BLaER1 (cell line): ENCODE data around the gene STPG4.
A peak's percentile ranks its signal among the peaks of the same experiment; 100 is the strongest.
"Not testable (repeated sequence)": the region's sequence is repeated elsewhere in the genome, so short reads cannot be mapped to it uniquely, and the experiment has no call there.

Experiments
- H3K27ac ChIP-seq: shearing (Covaris generic); formaldehyde crosslinking; 2 replicates; pipeline ENCODE4 v1.8.1; 2022
- H3K27me3 ChIP-seq: shearing (Covaris generic); formaldehyde crosslinking; 2 replicates; pipeline ENCODE4 v1.8.1; 2022
- H3K36me3 ChIP-seq: shearing (Covaris generic); formaldehyde crosslinking; 2 replicates; pipeline ENCODE4 v1.8.1; 2022
- H3K4me1 ChIP-seq: shearing (Covaris generic); formaldehyde crosslinking; 2 replicates; pipeline ENCODE4 v1.8.1; 2022
- H3K4me2 ChIP-seq: shearing (Covaris generic); formaldehyde crosslinking; 2 replicates; pipeline ENCODE4 v1.8.1; 2022
- H3K4me3 ChIP-seq: shearing (Covaris generic); formaldehyde crosslinking; 2 replicates; pipeline ENCODE4 v1.8.1; 2022
- H3K9ac ChIP-seq: shearing (Covaris generic); formaldehyde crosslinking; 2 replicates; pipeline ENCODE4 v1.8.1; 2022
- H3K9me3 ChIP-seq: shearing (Covaris generic); formaldehyde crosslinking; 2 replicates; pipeline ENCODE4 v1.8.1; 2022
- H4K20me1 ChIP-seq: shearing (Covaris generic); formaldehyde crosslinking; 2 replicates; pipeline ENCODE4 v1.8.1; 2022
- Cebpa-rat ChIP-seq: shearing (Covaris generic); IDR thresholded peaks from 2 replicates; pipeline ENCODE4 v1.8.1; 2022

Gene STPG4

GRCh38 chr2:47133046-47133445 lies 22.1 kb downstream of the STPG4 start:
- H3K9ac ChIP-seq: no peak overlapping the region
- no peaks in the 10 kb centered on the region for H3K36me3 ChIP-seq
- H4K20me1 ChIP-seq: no peaks in the 10 kb centered on the region
- no peak overlapping the region for H3K27ac ChIP-seq
- no peak for TF ChIP-seq Cebpa-rat
- no peaks in the 10 kb centered on the region for H3K27me3 ChIP-seq
- no peak overlapping the region for H3K4me3 ChIP-seq
- no peaks in the 10 kb centered on the region for H3K4me1 ChIP-seq
- peaks cover 18% of the 10 kb centered on the region for H3K9me3 ChIP-seq
- no peak overlapping the region for H3K4me2 ChIP-seq

DNA sequence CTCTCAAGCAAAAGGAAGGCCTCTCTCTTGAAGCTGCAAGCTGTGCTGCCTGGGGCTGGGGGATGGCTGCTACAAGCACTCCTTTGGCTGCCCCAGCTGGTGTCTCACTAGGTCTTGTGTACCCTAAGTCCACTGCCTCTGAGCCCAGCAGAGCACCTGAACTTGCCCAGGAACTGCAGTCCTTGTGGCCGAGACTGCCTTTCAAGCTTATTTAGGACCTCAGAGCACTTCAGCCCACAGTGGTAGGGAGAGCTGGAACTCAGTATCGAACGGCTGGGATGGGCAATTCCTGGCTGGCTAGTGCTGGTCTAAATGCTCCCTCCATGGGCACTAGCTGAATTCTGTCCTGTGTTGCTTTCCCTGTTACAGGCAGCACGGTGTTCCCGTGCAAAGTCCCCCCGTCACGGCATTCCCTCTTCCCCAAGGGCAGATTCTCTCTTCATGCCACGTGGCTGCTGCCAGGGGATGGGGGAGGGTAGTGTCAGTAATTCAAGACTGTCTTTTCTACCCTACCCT lies 25.9 kb downstream of the STPG4 start:
- no peak overlapping the region for H3K4me3 ChIP-seq
- H3K27me3 ChIP-seq: no peaks in the 10 kb centered on the region
- H3K36me3 ChIP-seq: no peaks in the 10 kb centered on the region
- H3K27ac ChIP-seq: no peak overlapping the region
- no peaks in the 10 kb centered on the region for H3K4me1 ChIP-seq
- H3K4me2 ChIP-seq: no peak overlapping the region
- H3K9ac ChIP-seq: no peak overlapping the region
- H4K20me1 ChIP-seq: no peaks in the 10 kb centered on the region
- H3K9me3 ChIP-seq: peaks cover 14% of the 10 kb centered on the region
- TF ChIP-seq Cebpa-rat: no peak

DNA sequence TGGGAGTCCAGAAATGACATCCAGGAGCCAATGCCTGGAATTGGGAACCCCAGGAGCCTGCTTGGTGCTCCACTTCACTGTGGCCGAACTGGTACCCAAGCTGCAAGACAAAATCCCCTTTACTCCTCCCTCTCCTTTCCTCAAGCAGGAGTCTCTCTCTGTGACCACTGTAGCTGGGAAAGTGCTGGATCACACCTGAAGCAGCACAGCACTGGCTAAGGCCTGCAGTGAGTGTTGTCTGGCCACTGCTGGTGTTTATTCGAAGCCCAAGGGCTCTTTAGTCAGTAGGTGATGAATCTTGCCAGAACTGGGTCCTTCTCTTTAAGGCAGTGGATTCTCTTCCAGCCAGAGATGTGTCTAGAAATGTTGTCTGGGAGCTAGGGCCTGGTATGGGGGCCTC lies 26.4 kb downstream of the STPG4 start:
- no peak for TF ChIP-seq Cebpa-rat

DNA sequence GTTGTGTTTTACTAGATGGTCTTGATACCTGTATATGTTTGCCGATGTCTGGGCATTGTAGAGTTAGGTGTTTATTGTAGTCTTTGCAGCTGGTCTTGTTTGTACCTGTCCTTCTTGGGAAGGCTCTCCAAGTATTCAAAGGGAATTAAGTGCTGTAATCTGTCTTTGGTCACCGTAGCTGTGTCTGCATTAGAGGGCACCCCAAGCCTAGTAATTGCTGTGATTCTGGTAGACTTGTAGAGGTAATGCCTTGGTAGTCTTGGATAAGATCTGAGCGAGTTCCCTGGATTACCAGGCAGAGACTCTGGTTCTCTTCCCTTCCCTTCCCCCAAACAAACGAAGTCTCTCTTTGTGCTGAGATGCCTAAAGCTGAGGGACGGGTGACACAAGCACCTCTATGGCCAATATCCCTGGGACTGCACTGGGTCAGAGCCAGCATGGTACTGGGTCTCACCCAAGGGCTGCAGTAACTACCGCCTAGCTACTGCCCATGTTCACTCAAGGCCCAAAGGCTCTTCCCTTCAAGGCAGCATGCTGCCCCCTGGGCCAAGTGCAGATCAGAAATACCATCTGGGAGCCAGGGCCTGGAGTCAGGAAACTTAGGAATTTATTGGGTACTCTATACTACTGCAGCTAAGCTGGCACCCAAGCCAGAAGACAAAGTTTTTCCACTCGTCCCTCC lies 27.1 kb downstream of the STPG4 start:
- TF ChIP-seq Cebpa-rat: no peak
- Histone ChIP-seq H3K36me3 (no peaks in the 10 kb centered on the region), H3K9ac (no peak overlapping the region), H3K27me3 (no peaks in the 10 kb centered on the region), H3K9me3 (peaks cover 14% of the 10 kb centered on the region; the same call in 1 of the 2 replicates), H3K4me2 (no peak overlapping the region), H3K4me3 (no peak overlapping the region), H3K4me1 (no peaks in the 10 kb centered on the region), H4K20me1 (no peaks in the 10 kb centered on the region), H3K27ac (no peak overlapping the region)

More for the DNA sequence above, 26.4 kb downstream of the STPG4 start:
- Histone ChIP-seq H3K27ac (no peak overlapping the region), H3K27me3 (no peaks in the 10 kb centered on the region), H4K20me1 (no peaks in the 10 kb centered on the region), H3K9me3 (peaks cover 14% of the 10 kb centered on the region; the same call in 1 of the 2 replicates), H3K36me3 (no peaks in the 10 kb centered on the region), H3K9ac (no peak overlapping the region), H3K4me1 (no peaks in the 10 kb centered on the region), H3K4me2 (no peak overlapping the region), H3K4me3 (no peak overlapping the region)

- Histone ChIP-seq H3K4me2 (no peak overlapping the region), H3K9me3 (peaks cover 14% of the 10 kb centered on the region; the same call in 1 of the 2 replicates), H3K27ac (no peak overlapping the region), H4K20me1 (no peaks in the 10 kb centered on the region), H3K36me3 (no peaks in the 10 kb centered on the region), H3K4me1 (peaks cover 2% of the 10 kb centered on the region), H3K27me3 (no peaks in the 10 kb centered on the region), H3K9ac (no peak overlapping the region), H3K4me3 (no peak overlapping the region)
- no peak for TF ChIP-seq Cebpa-rat
Measured at GRCh38 chr2:47126783-47127182, 28.3 kb downstream of the STPG4 start.

DNA sequence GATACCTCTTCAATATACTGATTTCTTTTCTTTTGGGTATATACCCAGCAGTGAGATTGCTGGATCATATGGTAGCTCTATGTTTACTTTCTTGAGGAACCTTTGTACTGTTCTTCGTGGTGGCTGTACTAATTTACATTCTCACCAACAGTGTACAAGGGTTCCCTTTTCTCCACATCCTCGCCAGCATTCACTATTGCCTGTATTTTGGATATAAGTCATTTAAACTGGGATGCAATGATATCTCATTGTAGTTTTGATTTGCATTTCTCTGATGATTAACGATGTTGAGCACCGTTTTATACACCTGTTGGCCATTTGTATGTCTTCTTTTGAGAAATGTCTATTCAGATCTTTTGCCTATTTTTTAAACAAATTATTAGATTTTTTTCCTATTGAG lies 30.4 kb downstream of the STPG4 start:
- peaks cover 14% of the 10 kb centered on the region; the same call in 1 of the 2 replicates for H3K9me3 ChIP-seq
- H3K36me3 ChIP-seq, H3K27me3 ChIP-seq, H4K20me1 ChIP-seq, H3K4me3 ChIP-seq, H3K27ac ChIP-seq, H3K4me2 ChIP-seq, H3K9ac ChIP-seq: not testable (repeated sequence)
- peaks cover 20% of the 10 kb centered on the region for H3K4me1 ChIP-seq

GRCh38 chr2:47120424-47120823 lies 34.7 kb downstream of the STPG4 start:
- H3K27me3 ChIP-seq, H3K36me3 ChIP-seq, H3K9me3 ChIP-seq, H4K20me1 ChIP-seq, H3K4me3 ChIP-seq: not testable (repeated sequence)
- Histone ChIP-seq H3K4me2 (peak overlapping the region; percentile 88), H3K9ac (peak overlapping the region; percentile 46; the same call in 1 of the 2 replicates), H3K27ac (0 out of 2 replicates have a peak overlapping the region, but pooled peaks have one; percentile 27), H3K4me1 (peaks cover 20% of the 10 kb centered on the region)

DNA sequence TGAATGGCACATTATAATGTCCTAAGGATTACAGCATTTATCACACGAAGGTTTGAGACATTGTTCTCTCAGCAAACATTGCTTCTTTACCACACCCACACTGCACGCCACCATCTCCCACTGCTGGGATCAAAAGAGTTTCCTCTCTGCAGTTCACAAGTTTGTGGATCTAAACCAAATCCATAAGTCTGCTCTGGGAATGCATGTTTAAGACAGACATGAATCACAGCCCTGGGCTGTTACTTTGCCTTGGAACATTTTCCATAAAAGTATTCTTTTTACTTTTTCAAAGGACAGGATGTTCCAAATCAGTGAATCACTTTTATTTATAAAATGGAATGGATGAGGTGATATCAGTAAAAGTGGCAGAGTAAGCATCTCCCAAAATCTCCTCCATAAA lies 36.1 kb downstream of the STPG4 start:
- no peaks in the 10 kb centered on the region for H4K20me1 ChIP-seq
- TF ChIP-seq Cebpa-rat: no peak
- no peak overlapping the region for H3K4me2 ChIP-seq
- H3K9ac ChIP-seq: no peak overlapping the region
- peaks cover 20% of the 10 kb centered on the region for H3K4me1 ChIP-seq
- H3K27me3 ChIP-seq: no peaks in the 10 kb centered on the region
- no peak overlapping the region for H3K27ac ChIP-seq
- H3K4me3 ChIP-seq: no peak overlapping the region
- H3K9me3 ChIP-seq: no peaks in the 10 kb centered on the region
- no peaks in the 10 kb centered on the region for H3K36me3 ChIP-seq

GRCh38 chr2:47118581-47118980 lies 36.5 kb downstream of the STPG4 start:
- Histone ChIP-seq H4K20me1 (no peaks in the 10 kb centered on the region), H3K4me2 (no peak overlapping the region), H3K9ac (no peak overlapping the region), H3K27me3 (no peaks in the 10 kb centered on the region), H3K4me3 (no peak overlapping the region), H3K9me3 (no peaks in the 10 kb centered on the region), H3K27ac (no peak overlapping the region), H3K36me3 (no peaks in the 10 kb centered on the region), H3K4me1 (peaks cover 20% of the 10 kb centered on the region)
- TF ChIP-seq Cebpa-rat: no peak

DNA sequence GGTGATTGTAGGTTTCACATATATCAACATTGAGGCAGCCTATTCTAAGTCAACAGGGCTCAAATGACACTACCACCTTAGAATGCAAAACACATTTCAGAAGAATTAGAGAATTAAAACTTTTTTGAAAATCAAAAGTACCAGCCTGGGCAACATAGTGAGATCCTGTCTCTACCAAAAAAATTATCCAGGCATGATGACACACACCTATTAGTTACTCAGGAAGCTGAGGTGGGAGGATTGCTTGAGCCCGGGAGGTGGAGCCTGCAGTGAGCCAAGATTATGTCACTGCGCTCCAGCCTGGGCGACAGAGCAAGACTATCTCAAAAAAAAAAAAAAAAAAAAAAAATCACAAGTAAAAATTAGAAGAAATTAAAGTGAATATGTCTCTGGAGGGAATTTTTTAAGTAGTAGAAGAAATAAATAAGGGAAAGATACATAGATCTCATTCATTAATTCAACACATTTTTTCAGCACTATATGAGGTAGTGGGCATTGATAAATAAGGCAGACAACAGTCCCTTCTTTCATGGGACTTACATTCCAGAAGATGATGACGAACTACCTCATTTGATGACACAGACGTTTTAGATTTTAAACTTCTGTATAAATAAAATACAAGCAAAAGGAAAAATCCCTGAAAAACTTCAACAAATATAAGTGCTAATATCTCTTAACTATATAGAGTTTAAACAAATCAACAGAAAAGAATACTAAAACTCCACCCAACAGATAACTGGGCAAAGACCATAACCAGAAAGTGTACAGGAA lies 42.3 kb downstream of the STPG4 start:
- Histone ChIP-seq H3K9ac (no peak overlapping the region), H3K9me3 (no peaks in the 10 kb centered on the region), H3K27ac (no peak overlapping the region), H3K36me3 (no peaks in the 10 kb centered on the region), H3K4me2 (no peak overlapping the region), H3K4me1 (no peaks in the 10 kb centered on the region), H4K20me1 (no peaks in the 10 kb centered on the region), H3K4me3 (no peak overlapping the region), H3K27me3 (no peaks in the 10 kb centered on the region)
- no peak for TF ChIP-seq Cebpa-rat
